M059J (cell line): ENCODE measurements around the gene GUK1. TPM values are rescaled to one million over a fixed set of nuclear protein-coding genes. Genes with fewer than 3 reads are reported as not detected.
"Not testable (repeated sequence)": the region's sequence is repeated elsewhere in the genome, so short reads cannot be mapped to it uniquely, and the experiment has no call there.

Experiments used
- DNase-seq: peaks from one replicate; pipeline ENCODE4 v3.0.0-alpha.2; 2012; ENCODE audit warnings: low read depth
- total RNA-seq: library from RNA; depleted of rRNA; stranded (reverse); fragments of >200 nt; shearing (Covaris generic); gene quantifications from 2 replicates; pipeline ENCODE4 v1.2.3, GENCODE V29; 2014

Gene GUK1
- total RNA-seq, 1 experiment from 2014 or later: 347 TPM

DNA sequence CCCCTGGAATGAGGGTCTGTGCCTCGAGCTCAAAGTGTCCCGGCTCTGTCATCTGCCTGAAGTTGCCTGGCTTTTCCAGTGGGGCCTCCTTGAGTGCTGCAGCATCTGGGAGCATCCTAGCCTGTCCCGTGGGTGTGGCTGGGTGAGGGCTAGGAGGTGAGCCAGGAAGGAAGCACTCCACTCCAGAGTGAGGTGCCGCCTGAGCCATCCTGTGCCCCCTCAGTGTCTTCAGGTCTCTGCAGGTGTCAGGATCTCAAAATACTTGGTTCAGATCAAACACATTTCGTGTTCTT, 37.0 kb downstream of the GUK1 start:
- no peak for DNase-seq

- no peak for DNase-seq
These were observed 37.9 kb downstream of the GUK1 start for GRCh38 chr1:228177721-228178710.

GRCh38 chr1:228178737-228179684, 38.9 kb downstream of the GUK1 start:
- no peak for DNase-seq

- no peak for DNase-seq
These were observed 40.3 kb downstream of the GUK1 start for GRCh38 chr1:228180271-228180958.

- no peak for DNase-seq
These were observed 41.0 kb downstream of the GUK1 start for GRCh38 chr1:228180959-228181644.

DNA sequence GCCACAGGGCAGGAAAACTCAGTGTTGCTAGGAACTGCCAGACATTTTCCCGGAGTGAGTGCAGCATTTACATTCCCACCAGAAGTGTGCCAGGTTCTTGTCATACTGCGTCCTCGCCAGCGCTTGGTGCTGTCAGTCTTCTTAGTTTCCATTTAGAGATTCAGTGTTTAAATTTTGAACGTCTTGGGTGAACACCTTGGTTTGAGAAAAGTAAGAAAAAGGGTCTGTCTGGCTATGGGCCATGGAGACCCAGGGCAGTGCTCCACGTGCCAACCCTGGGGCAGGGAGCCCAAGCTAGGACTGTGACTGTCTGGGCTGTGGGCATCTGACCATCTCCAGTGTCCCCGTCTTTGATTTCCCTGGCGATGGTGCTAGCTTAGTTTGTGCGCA, 41.6 kb downstream of the GUK1 start:
- no peak for DNase-seq

DNA sequence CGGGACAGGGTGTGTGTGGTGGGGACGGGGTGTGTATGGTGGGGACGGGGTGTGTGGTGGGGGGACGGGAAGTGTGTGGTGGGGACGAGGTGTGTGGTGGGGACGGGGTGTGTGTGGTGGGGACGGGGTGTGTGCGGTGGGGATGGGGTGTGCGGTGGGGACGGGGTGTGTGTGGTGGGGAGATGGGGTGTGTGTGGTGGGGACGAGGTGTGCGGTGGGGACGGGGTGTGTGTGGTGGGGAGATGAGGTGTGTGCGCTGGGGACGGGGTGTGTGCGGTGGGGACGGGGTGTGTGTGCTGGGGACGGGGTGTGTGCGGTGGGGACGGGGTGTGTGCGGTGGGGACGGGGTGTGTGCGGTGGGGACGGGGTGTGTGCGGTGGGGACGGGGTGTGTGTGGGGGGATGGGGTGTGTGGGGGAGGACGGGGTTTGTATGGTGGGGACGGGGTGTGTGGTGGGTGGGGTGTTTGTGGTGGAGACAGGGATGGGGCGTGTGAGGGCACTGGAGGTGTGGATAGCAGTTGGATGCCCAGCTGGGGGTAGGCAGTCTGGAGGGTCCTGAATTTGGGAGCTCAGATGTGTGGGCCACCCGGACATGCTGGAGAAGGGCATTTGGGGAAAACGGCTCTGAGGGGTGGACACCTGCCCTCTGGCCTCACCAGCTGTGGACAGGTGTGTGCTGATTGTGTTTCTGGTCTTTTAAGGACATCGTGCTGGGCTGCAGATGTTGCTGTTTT, 42.4 kb downstream of the GUK1 start:
- DNase-seq: no peak

GRCh38 chr1:228184152-228184551, 44.1 kb downstream of the GUK1 start:
- DNase-seq: no peak

DNA sequence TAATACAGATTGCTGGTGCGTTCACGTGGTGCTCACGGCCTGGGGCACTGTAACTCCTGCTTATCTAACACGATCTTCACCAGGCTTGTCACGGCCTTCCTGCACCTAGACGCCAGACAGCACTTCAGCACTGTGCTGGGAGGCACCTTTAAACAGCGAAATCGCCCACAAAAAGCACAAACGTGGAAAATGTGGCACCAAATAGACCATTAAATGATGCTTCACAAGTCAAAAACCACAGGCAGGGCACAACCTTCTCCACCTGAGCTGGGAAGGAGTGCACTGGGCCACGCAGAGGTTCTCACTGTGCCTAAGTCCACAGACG, 45.5 kb downstream of the GUK1 start:
- no peak for DNase-seq

DNA sequence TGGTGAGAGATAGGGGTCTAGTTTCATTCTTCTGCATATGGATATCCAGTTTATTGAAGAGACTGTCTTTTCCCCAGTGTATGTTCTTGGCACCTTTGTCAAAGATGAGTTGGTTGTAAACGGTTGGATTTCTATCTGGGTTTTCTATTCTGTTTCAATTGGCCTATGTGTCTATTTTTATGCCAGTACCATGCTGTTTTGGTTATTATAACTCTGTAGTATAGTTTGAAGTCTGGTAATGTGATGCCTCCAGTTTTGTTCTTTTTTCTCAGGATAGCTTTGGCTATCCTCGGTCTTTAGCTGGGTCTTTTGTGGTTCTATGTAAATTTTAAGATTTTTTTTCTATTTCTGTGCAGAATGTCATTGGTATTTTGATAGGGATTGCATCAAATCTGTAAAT, 48.2 kb downstream of the GUK1 start:
- not testable (repeated sequence) for DNase-seq

- no peak for DNase-seq
These were observed 50.1 kb downstream of the GUK1 start for GRCh38 chr1:228190182-228190581.

- DNase-seq: no peak
These were observed 50.7 kb downstream of the GUK1 start for GRCh38 chr1:228190778-228191177.

DNA sequence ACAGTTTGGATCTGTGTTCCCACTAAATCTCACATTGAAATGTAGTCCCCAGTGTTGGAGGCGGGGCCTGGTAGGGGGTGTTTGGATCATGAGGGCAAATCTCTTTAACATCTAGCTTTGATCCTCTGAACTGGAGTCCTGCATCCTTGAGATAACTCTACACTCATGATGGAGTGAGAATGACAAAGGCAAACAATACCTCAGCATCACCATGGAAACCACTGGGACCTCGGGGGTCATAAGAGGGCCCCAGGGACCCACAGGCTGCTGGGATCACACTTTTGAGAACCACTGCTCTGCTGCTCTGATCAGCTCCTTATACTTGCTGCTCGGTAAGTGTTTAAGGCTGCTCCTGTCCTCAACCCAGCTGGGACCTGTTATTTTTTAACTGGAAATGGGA, 54.4 kb downstream of the GUK1 start:
- DNase-seq: no peak

- no peak for DNase-seq
These were observed 55.1 kb downstream of the GUK1 start for GRCh38 chr1:228194921-228195812.

DNA sequence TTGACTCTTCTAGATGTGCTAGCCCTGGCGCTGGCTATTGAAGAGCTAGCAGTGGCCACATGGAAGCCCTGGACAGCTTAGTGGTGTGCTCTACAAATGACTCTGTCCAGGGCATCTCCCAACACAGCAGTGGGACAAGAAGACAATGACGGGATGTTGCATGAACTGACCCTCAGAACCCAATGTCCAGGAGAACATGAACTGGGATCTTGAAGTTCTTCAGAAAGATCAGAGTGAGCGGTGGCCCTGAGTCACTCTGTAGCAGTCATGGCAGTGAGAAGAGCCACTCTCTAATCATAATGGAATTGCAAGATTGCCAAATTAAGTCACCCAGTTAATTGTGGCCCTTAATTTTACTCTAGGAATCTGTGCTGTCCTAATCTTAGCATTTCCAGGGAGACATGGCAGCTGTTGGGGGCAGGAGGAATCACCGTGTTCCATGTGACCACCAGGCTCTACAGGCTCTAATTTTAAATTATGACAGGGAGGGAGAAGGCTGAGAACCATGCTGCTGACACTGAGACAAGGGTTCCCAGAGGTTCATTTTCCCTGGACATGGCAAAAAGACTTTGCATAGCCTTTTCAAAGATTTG, 57.6 kb downstream of the GUK1 start:
- no peak for DNase-seq
